ENCODE results near the gene KCNC4.

GRCh38 chr1:110228869-110229268, 18.8 kb downstream of the KCNC4 start:
- TF ChIP-seq EZH2 (IDR thresholded peaks at IDR 0.05; ENCODE audit: borderline replicate concordance, insufficient read depth, low read length, poor library complexity, severe bottlenecking): no peak
- TF ChIP-seq CTCF (IDR thresholded peaks at IDR 0.05; ENCODE audit: poor library complexity, severe bottlenecking): no peak
